IPS-NIHi7 (cell line): ENCODE measurements around the gene ZNF431.
"Not testable (repeated sequence)": the region's sequence is repeated elsewhere in the genome, so short reads cannot be mapped to it uniquely, and the experiment has no call there.

ENCODE experiments used
- DNase-seq: peaks from one replicate; pipeline ENCODE4 v3.0.0; 2012; ENCODE audit warnings: mixed read lengths; ENCODE audit errors: extremely low spot score

Gene ZNF431

DNA sequence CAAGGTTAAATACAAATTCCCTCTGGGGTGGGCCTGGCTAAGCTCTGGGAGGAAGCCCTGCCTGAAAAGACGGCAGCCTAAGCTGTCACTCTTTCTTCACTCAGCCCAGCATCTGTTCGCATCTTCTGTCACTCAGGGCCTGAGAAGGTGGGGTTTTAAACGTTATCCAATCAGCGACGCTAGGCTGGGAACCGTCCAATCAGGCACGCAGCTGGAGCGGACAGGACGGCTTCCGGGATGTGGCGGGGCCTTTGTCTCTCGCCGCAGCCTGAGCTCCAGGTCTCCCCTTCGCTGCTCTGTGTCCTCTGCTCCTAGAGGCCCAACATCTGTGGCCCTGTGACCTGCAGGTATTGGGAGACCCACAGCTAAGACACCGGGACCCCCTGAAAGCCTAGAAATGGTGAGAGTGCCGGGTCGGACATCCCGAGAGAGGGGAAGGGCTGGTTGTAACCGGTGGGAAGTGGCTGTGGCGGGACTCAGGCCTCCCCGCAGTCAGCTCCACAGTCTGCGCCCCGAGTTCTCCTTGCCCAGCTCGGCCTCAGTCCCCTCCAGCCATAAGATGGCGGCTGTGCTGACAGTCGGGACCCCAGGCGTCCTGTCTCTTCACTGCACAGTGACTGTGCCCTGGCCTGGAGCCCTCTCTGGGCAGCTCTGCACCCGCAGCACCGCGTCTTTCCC, at the start of gene ZNF431:
Gene ZNF431, plus strand, starts transcription at position 254 of the 678 bp plus-strand sequence. Its CDS starts 144 bp downstream, at position 398.
- DNase-seq, result peak; percentile 87

- no peak for DNase-seq
Observed at GRCh38 chr19:21092109-21092508, 49.7 kb upstream of the ZNF431 start.

DNA sequence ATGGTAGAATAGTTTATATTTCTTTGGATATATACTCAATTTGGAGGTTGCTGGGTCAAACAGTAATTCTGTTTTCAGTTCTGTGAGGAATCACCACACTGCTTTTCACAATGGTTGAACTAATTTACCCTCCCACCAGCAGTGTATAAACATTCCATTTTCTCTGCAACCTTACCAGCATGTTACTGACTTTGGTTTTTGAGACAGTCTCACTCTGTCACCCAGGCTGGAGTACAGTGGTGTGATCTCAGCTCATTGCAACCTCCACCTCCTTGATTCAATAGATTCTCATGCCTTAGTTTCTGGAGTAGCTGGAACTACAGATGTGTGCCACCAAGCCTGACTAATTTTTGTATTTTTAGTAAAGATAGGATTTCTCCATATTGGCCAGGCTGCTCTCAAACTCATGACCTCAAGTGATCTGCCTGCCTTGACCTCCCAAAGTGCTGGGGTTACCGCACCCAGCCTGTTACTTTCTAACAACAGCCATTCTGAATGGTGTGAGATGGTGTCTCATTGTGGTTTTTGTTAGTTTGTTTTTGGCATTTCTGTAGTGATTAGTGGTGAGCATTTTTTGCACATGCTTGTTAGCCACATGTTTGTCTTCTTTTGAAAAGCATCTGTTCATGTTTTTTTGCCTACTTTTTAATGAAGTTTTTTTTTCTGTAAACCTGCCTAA, 47.4 kb upstream of the ZNF431 start:
- DNase-seq, result no peak

GRCh38 chr19:21098291-21098690, 43.5 kb upstream of the ZNF431 start:
- no peak for DNase-seq

GRCh38 chr19:21101521-21102242, 40.2 kb upstream of the ZNF431 start:
- DNase-seq, result no peak

DNA sequence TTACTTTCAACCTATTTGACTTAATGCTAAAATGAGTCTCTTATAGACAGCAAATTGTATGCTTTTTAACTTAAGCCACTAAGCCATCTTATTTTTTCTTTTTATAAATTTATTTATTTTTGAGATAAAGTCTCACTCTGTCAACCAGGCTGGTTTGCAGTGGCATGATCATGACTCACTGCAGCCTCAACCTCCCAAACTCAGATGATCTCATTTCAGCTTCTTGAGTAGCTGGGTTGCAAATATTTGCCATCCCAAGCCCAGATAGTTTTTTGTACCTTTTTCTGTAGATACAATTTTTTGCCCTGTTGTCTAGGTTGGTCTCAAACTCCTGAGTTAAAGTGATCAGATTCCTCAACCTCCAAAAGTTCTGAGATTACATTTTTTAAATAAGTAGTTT, 32.7 kb upstream of the ZNF431 start:
- no peak for DNase-seq

DNA sequence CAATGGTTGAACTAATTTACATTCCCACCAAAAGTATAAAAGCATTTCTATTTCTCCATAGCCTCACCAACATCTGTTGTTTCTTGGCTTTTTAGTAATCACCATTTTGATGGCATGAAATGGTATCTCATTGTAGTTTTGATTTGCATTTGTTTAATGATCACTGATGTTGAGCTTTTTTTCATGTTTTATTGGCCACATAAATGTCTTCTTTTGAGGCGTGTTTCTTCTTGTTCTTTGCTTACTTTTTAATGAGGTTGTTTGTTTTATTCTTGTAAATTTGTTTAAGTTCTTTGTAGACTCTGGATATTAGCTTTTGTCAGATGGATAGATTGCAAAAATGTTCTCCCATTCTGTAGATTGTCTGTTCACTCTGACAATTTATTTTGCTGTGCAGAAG, 31.7 kb upstream of the ZNF431 start:
- no peak for DNase-seq

DNA sequence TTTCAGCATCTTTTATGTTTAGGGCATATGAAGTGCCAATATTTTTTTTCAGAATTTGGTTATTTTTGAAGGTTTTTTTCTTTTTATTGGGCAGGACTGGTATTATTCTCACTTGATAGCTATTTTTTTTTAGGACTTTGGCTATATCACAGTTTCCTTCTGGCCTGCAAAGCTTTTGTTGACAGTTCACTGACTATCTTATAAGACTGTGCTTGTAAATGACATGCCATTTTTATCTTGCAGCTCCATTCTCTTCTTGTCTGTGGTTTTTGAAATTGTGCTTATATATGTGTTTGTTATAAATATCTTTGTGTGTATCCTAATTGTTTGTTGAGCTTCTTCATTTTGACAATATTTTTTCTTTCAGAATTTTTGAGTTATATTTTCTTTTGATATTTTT, 26.4 kb upstream of the ZNF431 start:
- no peak for DNase-seq

GRCh38 chr19:21117041-21117907, 24.6 kb upstream of the ZNF431 start:
- DNase-seq, result no peak

DNA sequence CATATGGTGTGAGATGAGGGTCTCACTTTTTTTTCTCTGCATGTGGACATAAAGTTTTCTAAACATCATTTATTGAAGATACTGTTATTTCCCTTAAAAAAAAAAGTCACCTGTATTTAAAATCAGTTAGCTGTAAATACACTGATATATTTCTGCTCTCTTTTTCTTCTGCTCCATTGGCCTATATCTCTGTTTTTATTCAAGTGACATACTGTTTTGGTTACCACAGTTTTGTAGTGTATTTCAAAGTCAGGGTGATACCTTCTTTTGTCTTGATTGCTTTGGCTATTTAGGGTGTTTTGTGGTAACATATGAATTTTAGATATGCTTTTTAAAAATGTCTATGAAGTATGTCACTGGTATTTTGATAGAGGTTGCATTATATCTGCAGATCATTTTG, 15.8 kb upstream of the ZNF431 start:
- no peak for DNase-seq

GRCh38 chr19:21127001-21127400, 14.8 kb upstream of the ZNF431 start:
- no peak for DNase-seq

DNA sequence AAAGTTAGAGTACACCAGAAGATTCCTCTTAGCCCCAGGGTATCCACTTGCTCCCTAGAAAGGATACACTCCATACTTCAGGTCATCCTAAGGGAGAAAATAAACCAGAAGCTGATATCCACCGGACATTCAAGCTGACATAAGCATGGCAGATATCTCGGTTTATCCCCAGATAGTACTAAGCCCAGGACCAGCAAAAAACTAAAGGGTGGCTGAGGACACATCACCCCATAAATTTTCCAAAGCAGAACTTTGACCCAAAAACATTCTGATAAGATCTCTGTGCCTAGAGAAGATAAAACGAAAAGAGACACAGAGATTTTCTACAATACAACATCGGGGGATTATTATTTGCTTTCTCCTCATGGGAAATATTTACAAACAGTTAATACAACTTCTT, 13.9 kb upstream of the ZNF431 start:
- DNase-seq, result no peak

DNA sequence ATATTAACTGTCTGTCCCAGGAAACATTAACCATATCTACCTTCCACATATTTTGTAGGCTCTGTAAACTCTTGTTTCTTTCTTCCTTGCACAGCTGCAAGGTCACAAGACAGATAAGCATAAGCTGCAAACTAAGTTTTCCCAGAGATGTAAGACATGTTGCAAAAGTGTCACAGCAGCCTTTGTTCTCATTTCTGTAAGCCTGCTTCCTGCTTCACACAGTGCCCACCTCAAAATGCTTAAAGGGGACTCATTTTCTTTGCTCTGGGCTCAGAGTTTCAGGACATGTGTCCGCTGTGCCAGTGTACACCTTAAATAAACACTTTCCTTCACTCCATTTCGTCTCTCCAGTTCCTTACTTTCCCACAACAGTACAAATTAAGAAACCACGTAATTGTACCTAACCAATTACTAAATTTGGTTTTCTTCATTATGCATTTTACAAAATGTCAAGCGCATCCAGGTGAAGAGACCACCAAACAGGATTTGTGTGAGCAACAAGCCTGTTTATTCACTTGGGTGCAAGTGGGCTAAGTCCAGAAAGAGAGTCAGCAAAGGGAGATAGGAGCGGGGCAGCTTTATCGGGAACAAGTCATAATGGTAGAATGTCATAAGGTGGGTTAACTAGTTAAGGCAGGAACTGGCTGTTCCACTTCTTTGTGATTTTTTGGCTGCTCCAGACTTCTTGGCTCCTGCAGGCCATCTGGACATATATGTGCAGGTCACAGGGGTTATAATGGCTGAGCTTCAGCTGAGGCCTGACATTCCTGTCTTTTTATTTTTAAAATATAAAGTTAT, 12.7 kb upstream of the ZNF431 start:
- no peak for DNase-seq

DNA sequence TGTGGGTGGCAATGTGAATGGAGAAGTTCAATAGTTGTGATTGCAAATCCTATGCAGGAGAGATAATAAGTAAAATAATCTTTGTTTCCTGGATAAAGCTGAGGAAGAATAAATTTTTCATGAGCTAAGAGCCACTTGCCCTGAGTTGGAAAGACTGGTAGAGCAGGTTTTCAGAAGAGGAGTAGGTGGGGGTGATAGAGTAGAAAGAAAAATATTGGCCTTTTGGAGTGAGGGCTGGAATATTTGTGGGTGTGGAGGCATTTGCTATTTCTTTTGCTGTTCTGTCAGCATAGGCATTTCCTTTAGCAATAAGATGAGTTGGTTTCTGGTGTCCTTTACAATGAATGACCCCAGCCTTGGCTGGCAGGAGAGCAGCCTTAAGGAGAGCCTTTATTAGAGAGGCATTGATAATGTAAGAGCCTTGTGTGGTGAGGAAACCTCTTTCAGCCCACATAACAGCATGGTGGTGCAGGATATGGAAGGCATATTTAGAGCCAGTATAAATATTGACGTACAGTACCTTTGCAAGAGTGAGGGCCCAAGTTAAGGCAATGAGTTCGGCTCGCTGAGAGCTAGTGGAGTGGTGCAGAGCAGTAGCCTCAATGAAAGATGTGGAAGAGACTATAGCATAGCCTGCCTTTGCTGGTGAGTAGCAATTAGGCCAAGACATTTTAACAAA, 11.6 kb upstream of the ZNF431 start:
- DNase-seq, result no peak

- no peak for DNase-seq
Observed at GRCh38 chr19:21133633-21134032, 8.2 kb upstream of the ZNF431 start.

- no peak for DNase-seq
Observed at GRCh38 chr19:21134934-21135366, 6.9 kb upstream of the ZNF431 start.

DNA sequence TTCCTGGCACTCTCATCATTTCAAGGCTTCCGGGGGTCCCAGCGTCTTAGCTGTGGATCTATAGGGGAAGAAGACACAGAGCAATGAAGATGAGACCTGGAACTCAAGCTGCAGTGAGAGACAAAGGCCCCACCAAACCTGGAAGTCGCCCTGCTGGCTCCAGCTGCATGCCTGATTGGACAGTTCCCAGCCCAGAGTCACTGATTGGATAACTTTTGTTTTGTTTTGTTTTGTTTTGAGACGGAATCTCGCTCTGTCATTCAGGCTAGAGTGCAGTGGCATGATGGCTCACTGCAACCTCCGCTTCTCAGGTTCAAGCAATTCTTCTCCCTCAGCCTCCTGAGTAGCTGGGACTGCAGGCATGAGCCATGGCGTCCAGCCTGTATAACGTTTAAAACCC, 6.4 kb upstream of the ZNF431 start:
- DNase-seq, result no peak

GRCh38 chr19:21138130-21138529, 3.7 kb upstream of the ZNF431 start:
- no peak for DNase-seq

DNA sequence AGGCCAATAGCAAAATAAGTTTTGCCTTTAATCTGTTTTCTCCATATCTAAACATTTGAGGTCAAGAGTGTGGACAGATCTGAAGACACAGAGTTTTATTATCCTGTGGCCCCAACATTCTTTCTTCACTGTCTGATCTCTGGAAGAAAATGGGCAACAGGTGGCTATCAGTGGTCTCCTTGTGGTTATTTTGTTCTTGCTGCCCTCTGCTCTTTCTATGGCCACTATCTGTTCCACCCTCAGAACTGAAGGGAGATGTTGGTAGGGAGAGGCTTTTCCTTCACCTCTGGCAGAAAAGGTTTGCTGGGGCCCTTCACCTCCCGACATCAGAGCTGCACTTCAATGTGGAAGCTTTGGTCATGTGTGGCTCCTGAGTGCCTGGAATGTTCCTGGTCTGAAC, 834 bp upstream of the ZNF431 start:
- DNase-seq, result not testable (repeated sequence)

GRCh38 chr19:21143428-21143827, 1.6 kb downstream of the ZNF431 start:
- DNase-seq, result no peak
